ENCODE results near the gene SLC37A2. TPM values are rescaled to one million over a fixed set of nuclear protein-coding genes. Genes with fewer than 3 reads are reported as not detected.

SLC37A2 gene
- total RNA-seq, 1 experiment from 2014 or later = not detected

DNA sequence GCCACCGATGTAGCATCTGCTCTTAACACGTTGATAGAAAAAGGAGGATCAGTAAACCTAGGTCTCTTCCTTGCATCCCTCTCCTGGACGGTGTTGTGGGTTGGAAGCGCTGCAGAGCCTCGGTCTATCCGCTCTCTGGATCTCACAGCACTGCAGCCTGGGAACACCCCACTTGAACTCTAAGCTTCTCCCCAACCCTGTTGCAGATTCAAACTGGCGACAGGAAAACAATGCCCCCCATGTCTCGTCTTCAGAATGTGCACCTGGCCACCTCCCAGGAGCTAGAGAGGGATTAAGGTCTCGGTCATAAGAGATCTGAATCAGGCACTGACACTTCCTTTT is 47.9 kb downstream of the SLC37A2 start:
- intact Hi-C loops (cut with micrococcal nuclease; ENCODE audit: unreplicated experiment) = no loop called here
- ChIA-PET POLR2A (ENCODE audit: low non-redundant PET) (no interaction called here), CTCF (interaction anchor here (1.0 kb wide), 1 partner anchor 13 kb away, joined by 5 read pairs; no protein-coding TSS in a partner anchor)
- Histone ChIP-seq H3K4me3 (ENCODE audit: low read depth, low read length, poor library complexity, severe bottlenecking) (peak overlapping the region; percentile 74), H3K27ac (ENCODE audit: low read depth, low read length, poor library complexity, severe bottlenecking) (peak overlapping the region; percentile 64), H3K36me3 (ENCODE audit: insufficient read depth, low read length, poor library complexity, severe bottlenecking) (no peaks in the 10 kb centered on the region), H3K9me3 (ENCODE audit: low read depth, low read length, poor library complexity, severe bottlenecking) (no peaks in the 10 kb centered on the region), H3K27me3 (replicated peaks; ENCODE audit: insufficient read depth, low read depth, low read length, poor library complexity) (no peaks in the 10 kb centered on the region), H3K4me1 (ENCODE audit: insufficient read depth, low read length, poor library complexity, severe bottlenecking) (peaks cover 5% of the 10 kb centered on the region)
- TF ChIP-seq EZH2 (IDR thresholded peaks at IDR 0.05; ENCODE audit: borderline replicate concordance, low read depth, low read length, poor library complexity, severe bottlenecking) = no peak
- TF ChIP-seq, protein P1, sequence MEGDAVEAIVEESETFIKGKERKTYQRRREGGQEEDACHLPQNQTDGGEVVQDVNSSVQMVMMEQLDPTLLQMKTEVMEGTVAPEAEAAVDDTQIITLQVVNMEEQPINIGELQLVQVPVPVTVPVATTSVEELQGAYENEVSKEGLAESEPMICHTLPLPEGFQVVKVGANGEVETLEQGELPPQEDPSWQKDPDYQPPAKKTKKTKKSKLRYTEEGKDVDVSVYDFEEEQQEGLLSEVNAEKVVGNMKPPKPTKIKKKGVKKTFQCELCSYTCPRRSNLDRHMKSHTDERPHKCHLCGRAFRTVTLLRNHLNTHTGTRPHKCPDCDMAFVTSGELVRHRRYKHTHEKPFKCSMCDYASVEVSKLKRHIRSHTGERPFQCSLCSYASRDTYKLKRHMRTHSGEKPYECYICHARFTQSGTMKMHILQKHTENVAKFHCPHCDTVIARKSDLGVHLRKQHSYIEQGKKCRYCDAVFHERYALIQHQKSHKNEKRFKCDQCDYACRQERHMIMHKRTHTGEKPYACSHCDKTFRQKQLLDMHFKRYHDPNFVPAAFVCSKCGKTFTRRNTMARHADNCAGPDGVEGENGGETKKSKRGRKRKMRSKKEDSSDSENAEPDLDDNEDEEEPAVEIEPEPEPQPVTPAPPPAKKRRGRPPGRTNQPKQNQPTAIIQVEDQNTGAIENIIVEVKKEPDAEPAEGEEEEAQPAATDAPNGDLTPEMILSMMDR (conservative IDR thresholded peaks at IDR 0.05; ENCODE audit: low read depth, low read length) = no peak
- DNase-seq (ENCODE audit: low spot score) = peak; percentile 28
- BruUV-seq (replicated peaks) = TSS peak; percentile 66

DNA sequence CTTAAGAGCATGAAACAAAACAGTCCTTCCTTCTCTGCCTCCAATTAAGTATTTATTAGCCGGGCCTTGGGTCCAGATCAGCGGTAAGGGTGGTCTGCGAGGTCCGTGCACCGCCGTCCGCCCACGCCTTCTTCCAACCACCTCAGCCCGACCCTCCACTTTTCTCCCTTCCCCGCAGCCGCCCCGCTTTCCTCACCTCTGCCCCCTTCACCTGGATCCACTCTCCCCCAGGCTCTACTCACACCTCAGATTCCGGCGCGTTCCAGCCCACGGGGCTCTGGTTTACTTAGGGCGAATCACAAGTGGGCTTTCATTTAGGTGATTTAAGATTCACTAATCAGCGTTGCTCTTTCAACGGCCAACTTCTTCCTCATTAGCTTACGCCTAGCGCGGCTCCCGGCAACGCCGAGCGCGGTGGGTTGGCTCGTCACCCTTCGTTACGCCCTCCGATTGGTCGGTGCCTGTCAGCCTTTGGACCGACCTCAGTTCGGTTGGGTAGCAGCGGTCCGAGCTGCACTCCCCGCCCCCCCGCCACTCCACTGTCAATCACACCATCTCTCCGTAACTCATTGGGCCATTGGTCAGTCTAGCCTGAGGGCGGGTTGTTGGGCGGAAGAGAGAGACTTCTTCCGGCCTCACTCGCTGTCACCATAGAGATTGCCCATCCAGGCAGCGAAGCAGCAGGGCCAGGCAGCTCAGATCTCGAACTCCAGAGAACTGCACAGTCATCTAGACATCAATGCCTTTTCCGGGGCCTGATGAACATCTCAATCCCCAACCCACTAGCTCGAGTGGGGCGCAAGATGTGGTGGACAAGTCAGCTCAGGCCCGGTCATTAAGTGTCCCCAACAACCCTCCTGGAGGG is 48.5 kb downstream of the SLC37A2 start, which contains the start of gene TMEM218:
TSS of gene TMEM218 (minus strand) at position 284 of the 865 bp plus-strand sequence. CDS start 9,385 bp downstream, outside the sequence.
- peak; percentile 100 for DNase-seq (ENCODE audit: low spot score)
- no peaks in the 10 kb centered on the region for H3K36me3 ChIP-seq (ENCODE audit: insufficient read depth, low read length, poor library complexity, severe bottlenecking)
- peaks cover 5% of the 10 kb centered on the region for H3K4me1 ChIP-seq (ENCODE audit: insufficient read depth, low read length, poor library complexity, severe bottlenecking)
- peak within 1 kb of the TSS; percentile 64 for H3K27ac ChIP-seq (ENCODE audit: low read depth, low read length, poor library complexity, severe bottlenecking)
- intact Hi-C loops (cut with micrococcal nuclease; ENCODE audit: unreplicated experiment) = no loop called here
- POLR2A ChIA-PET (ENCODE audit: low non-redundant PET) = no interaction called here
- H3K9me3 ChIP-seq (ENCODE audit: low read depth, low read length, poor library complexity, severe bottlenecking) = no peaks in the 10 kb centered on the region
- H3K4me3 ChIP-seq (ENCODE audit: low read depth, low read length, poor library complexity, severe bottlenecking) = peak within 1 kb of the TSS; percentile 74
- H3K27me3 ChIP-seq (replicated peaks; ENCODE audit: insufficient read depth, low read depth, low read length, poor library complexity) = peaks cover 2% of the 10 kb centered on the region
- no TSS peak for BruUV-seq (replicated peaks)
- TF ChIP-seq EZH2 (IDR thresholded peaks at IDR 0.05; ENCODE audit: borderline replicate concordance, low read depth, low read length, poor library complexity, severe bottlenecking) = no peak
- TF ChIP-seq, protein P1 (conservative IDR thresholded peaks at IDR 0.05; ENCODE audit: low read depth, low read length) = no peak
- CTCF ChIA-PET = interaction anchor here (1.0 kb wide), 1 partner anchor 12 kb away, joined by 5 read pairs; no protein-coding TSS in a partner anchor

DNA sequence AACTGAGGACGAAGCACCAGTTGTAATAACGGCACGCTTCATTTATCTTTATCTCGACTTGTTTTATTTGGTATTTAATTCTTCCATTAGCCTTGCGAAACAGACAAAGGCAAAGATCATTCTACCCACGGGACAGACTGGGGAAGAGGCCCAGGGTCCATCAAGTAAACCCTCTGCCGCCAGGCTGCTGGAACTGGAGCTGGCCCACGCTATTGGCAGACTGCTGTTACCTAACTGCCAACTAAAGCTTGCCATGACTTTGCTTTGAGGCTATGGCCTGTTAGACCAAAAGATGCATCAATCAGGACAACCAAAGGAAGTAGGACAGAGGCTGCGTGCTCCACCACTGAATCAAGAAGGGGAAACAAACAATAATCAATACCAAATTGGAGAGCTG is 49.1 kb downstream of the SLC37A2 start:
- no peak for DNase-seq (ENCODE audit: low spot score)
- H3K4me3 ChIP-seq (ENCODE audit: low read depth, low read length, poor library complexity, severe bottlenecking) = peak overlapping the region; percentile 74
- no peak overlapping the region for H3K27ac ChIP-seq (ENCODE audit: low read depth, low read length, poor library complexity, severe bottlenecking)
- peaks cover 8% of the 10 kb centered on the region for H3K27me3 ChIP-seq (replicated peaks; ENCODE audit: insufficient read depth, low read depth, low read length, poor library complexity)
- peaks cover 5% of the 10 kb centered on the region for H3K4me1 ChIP-seq (ENCODE audit: insufficient read depth, low read length, poor library complexity, severe bottlenecking)
- H3K9me3 ChIP-seq (ENCODE audit: low read depth, low read length, poor library complexity, severe bottlenecking) = no peaks in the 10 kb centered on the region
- BruUV-seq (replicated peaks) = TSS peak; percentile 96
- TF ChIP-seq, protein P1 (conservative IDR thresholded peaks at IDR 0.05; ENCODE audit: low read depth, low read length) = no peak
- no peak for TF ChIP-seq EZH2 (IDR thresholded peaks at IDR 0.05; ENCODE audit: borderline replicate concordance, low read depth, low read length, poor library complexity, severe bottlenecking)
- intact Hi-C loops (cut with micrococcal nuclease; ENCODE audit: unreplicated experiment) = no loop called here
- no peaks in the 10 kb centered on the region for H3K36me3 ChIP-seq (ENCODE audit: insufficient read depth, low read length, poor library complexity, severe bottlenecking)
- POLR2A ChIA-PET (ENCODE audit: low non-redundant PET) = no interaction called here
- CTCF ChIA-PET = interaction anchor here (1.0 kb wide), 1 partner anchor 12 kb away, joined by 5 read pairs; no protein-coding TSS in a partner anchor

Data from A673 (cell line).